Common myeloid progenitor, CD34-positive (primary cell): Measurements from ENCODE around the gene JPH4.
A peak's percentile ranks its signal among the peaks of the same experiment; 100 is the strongest.

Experiments used
- CTCF ChIA-PET: fragments of 350-600 bp; sonication (Branson Sonifier 250); formaldehyde crosslinking; loops from one replicate; lab custom pipeline; 2021; ENCODE audit warnings: antibody characterized with exemption; lab: Charles Lee
- POLR2A ChIA-PET: fragments of 350-600 bp; sonication (Branson Sonifier 250); formaldehyde crosslinking; loops from one replicate; lab custom pipeline; 2021; ENCODE audit warnings: antibody characterized with exemption; lab: Charles Lee
- DNase-seq, 3 donors: peaks; one replicate each; pipeline versions ENCODE4 v3.0.0 to v3.0.0-alpha.2; 2013
- H3K27ac ChIP-seq, 2 experiments: 1 replicate in 1 of 2; 2 replicates in 1 of 2; pipeline ENCODE4 v1.7.0; 2013; ENCODE audit warnings: inconsistent platforms in 2 of 2, low read length in 2 of 2, mild to moderate bottlenecking in 2 of 2, low read depth in 1 of 2, moderate library complexity in 1 of 2; ENCODE audit not compliant: severe bottlenecking in 2 of 2, insufficient read depth in 1 of 2, poor library complexity in 1 of 2
- H3K27me3 ChIP-seq, 5 experiments: replicated peaks in 2 of 5; 1 replicate in 3 of 5; 2 replicates in 2 of 5; pipeline versions ENCODE4 v1.6.1 to v1.7.0; 2013; ENCODE audit warnings: low read length in 4 of 5, mild to moderate bottlenecking in 2 of 5, moderate library complexity in 2 of 5, inconsistent platforms in 1 of 5; ENCODE audit not compliant: insufficient read depth in 5 of 5, control insufficient read depth in 4 of 5
- H3K36me3 ChIP-seq, 4 experiments: 1 replicate in 2 of 4; 2 replicates in 2 of 4; pipeline versions ENCODE4 v1.6.1 to v1.7.0; 2013; ENCODE audit warnings: low read length in 3 of 4, control low read depth in 1 of 4, mild to moderate bottlenecking in 1 of 4; ENCODE audit not compliant: control insufficient read depth in 4 of 4, insufficient read depth in 4 of 4
- H3K4me1 ChIP-seq, 4 experiments: 1 replicate in 3 of 4; 2 replicates in 1 of 4; pipeline versions ENCODE4 v1.6.1 to v1.7.1; 2013; ENCODE audit warnings: low read length in 3 of 4, mild to moderate bottlenecking in 3 of 4, control low read depth in 1 of 4, inconsistent platforms in 1 of 4, moderate library complexity in 1 of 4; ENCODE audit not compliant: control insufficient read depth in 4 of 4, insufficient read depth in 4 of 4; ENCODE audit errors: control extremely low read depth in 1 of 4
- H3K4me3 ChIP-seq, 7 experiments: 1 replicate in 4 of 7; 2 replicates in 3 of 7; pipeline versions ENCODE4 v1.5.1 to v1.7.0; 2013; ENCODE audit warnings: mild to moderate bottlenecking in 7 of 7, low read length in 6 of 7, moderate library complexity in 6 of 7, inconsistent platforms in 2 of 7, low read depth in 2 of 7, control low read depth in 1 of 7; ENCODE audit not compliant: insufficient read depth in 4 of 7, control insufficient read depth in 1 of 7; ENCODE audit errors: extremely low read depth in 1 of 7
- H3K9me3 ChIP-seq, 5 experiments: 1 replicate in 4 of 5; 2 replicates in 1 of 5; pipeline versions ENCODE4 v1.6.1 to v1.7.1; 2013; ENCODE audit warnings: low read length in 4 of 5, mild to moderate bottlenecking in 2 of 5, inconsistent platforms in 1 of 5, low read depth in 1 of 5, moderate library complexity in 1 of 5; ENCODE audit not compliant: control insufficient read depth in 4 of 5, insufficient read depth in 2 of 5; ENCODE audit errors: control extremely low read depth in 1 of 5
- WGBS: methylation state at CpG from one replicate; pipeline ENCODE4 v1.1.5; 2013; ENCODE audit not compliant: insufficient coverage; 5-methylcytosine and 5-hydroxymethylcytosine counted together

Gene JPH4

DNA sequence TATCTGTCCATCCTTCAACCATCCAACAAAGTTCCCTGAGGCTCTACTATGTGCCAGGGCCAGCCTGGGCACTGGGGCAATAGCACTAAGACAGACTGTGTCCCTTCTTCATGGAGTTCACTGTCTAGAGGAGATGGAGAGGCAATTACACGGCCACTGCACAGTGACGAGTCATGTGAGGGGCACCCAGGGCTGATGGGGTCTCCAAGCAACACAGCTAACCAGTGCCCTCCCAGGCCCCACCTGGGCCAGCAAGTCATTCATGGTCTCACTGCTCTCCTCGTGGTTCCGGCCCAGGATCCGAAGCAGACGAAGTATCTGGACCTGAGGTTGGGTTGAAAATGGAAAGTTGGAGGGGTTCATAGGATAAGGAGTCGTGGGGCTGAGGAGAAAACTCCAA, 13.7 kb downstream of the JPH4 start:
- Histone ChIP-seq H3K4me1 (peaks cover 4 to 32% (median 28%) of the 10 kb centered on the region in 4 experiments), H3K27ac (no peak overlapping the region), H3K36me3 (peaks cover 18 to 64% (median 43%) of the 10 kb centered on the region in 4 experiments), H3K9me3 (no peaks in the 10 kb centered on the region), H3K4me3 (no peak overlapping the region), H3K27me3 (no peaks in the 10 kb centered on the region)
- DNase-seq: no peak
- CTCF ChIA-PET: interaction anchor here (20.8 kb wide), 1 partner anchor 83 kb away, joined by 519 read pairs; no protein-coding TSS in a partner anchor
- POLR2A ChIA-PET: no interaction called here
- 80% methylated on average over 1 of the region's 7 CpGs for WGBS

DNA sequence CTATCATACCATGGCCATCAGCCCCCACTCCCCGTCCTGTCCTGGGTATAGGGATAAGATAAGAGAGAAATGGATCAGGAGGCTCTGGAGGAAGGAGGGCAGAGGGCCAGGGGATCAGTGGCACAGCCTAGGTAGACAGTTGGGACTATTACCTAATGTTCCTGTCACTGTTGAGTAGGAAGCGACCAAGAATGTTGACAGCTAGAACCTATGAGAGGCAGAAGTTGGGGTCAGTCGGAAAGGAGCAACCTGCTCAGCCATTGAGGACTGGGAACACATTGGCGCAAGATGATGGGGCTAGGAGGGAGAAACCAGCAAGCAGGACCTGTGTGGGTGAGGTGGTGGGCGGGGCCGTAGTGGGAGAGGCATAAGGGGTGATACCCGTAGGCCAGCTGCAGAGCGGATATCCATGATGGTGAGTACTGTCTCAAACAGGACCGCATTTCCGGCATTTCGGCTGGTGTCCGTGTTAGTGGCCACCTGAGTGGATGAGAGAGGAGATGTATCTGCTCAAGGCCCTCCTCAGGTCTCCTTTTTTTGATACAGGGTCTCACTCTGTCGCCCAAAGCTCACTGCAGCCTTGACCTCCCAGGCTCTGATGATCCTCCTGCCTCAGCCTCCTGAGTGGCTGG, 14.3 kb downstream of the JPH4 start:
- DNase-seq: no peak
- 96% methylated on average over 13 of the region's 13 CpGs for WGBS
- ChIA-PET CTCF (interaction anchor here (1.5 to 20.8 kb wide), 4 partner anchors 11 to 242 kb away, joined by 4 to 519 read pairs (median 57); partner anchors contain the start of gene ZFHX2), POLR2A (no interaction called here)
- H3K27me3 ChIP-seq: no peaks in the 10 kb centered on the region
- no peak overlapping the region for H3K27ac ChIP-seq
- no peak overlapping the region for H3K4me3 ChIP-seq
- H3K36me3 ChIP-seq: peaks cover 18 to 69% (median 47%) of the 10 kb centered on the region in 4 experiments
- no peaks in the 10 kb centered on the region for H3K9me3 ChIP-seq
- peaks cover 4 to 27% (median 26%) of the 10 kb centered on the region in 4 experiments for H3K4me1 ChIP-seq

DNA sequence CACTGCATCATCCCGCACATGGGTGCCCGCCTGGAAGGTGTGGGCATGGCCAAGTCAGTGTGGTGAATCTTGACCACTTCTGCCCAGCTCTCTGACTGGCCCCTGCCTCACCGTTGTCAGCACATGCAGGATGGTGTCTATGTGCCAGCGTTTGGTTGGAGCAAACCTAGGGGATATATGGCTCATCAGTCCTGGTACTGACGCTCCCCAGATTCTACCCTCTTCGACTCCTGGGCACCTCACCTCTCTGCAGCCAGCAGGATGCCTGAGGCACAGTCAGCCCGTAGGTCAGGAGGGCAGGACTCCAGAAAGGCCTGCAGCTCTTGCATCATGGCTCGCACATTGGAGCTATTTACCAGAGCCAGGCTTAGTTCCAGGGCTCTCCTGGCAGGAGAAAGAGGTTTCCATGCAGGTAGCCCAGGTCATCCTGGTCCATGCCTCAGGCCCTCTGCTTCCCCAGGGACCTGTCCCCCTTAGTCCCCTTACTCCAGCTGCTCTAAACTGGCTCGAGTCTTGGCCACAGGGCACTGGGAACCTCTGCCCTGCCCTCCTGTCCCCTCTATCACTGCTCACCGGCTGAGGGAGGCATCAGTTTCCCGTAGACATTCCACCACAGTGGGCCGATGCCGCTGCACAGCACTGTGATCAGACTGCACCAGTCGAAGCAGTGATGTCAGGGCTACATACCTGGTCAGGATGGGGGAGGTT, 15.0 kb downstream of the JPH4 start:
- DNase-seq: no peak
- no peak overlapping the region for H3K4me3 ChIP-seq
- no peaks in the 10 kb centered on the region for H3K9me3 ChIP-seq
- peaks cover 3 to 21% (median 21%) of the 10 kb centered on the region in 4 experiments for H3K4me1 ChIP-seq
- peaks cover 19 to 75% (median 52%) of the 10 kb centered on the region in 4 experiments for H3K36me3 ChIP-seq
- ChIA-PET CTCF (interaction anchor here (1.0 to 20.8 kb wide), 12 partner anchors 8 to 242 kb away, joined by 3 to 519 read pairs (median 4); partner anchors contain the start of gene ZFHX2), POLR2A (no interaction called here)
- H3K27me3 ChIP-seq: no peaks in the 10 kb centered on the region
- WGBS: 92% methylated on average over 13 of the region's 14 CpGs
- H3K27ac ChIP-seq: no peak overlapping the region

GRCh38 chr14:23562822-23563472, 15.6 kb downstream of the JPH4 start:
- CTCF ChIA-PET: interaction anchor here (1.0 to 20.8 kb wide), 12 partner anchors 9 to 241 kb away, joined by 3 to 519 read pairs (median 4); partner anchors contain the start of gene ZFHX2
- no peak overlapping the region for H3K4me3 ChIP-seq
- DNase-seq: peak; percentile 59 to 77 (median 71)
- 100% methylated on average over 2 of the region's 2 CpGs for WGBS
- H3K4me1 ChIP-seq: peaks cover 0 to 18% (median 14%) of the 10 kb centered on the region in 4 experiments
- H3K27me3 ChIP-seq: no peaks in the 10 kb centered on the region
- peaks cover 24 to 82% (median 56%) of the 10 kb centered on the region in 4 experiments for H3K36me3 ChIP-seq
- H3K9me3 ChIP-seq: no peaks in the 10 kb centered on the region
- no peak overlapping the region for H3K27ac ChIP-seq
- POLR2A ChIA-PET: no interaction called here

GRCh38 chr14:23561873-23562821, 16.4 kb downstream of the JPH4 start:
- ChIA-PET CTCF (interaction anchor here (0.8 to 20.8 kb wide), 17 partner anchors 8 to 240 kb away, joined by 3 to 519 read pairs (median 6); partner anchors contain the start of genes AP1G2, NGDN and ZFHX2), POLR2A (interaction anchor here (1.4 kb wide), 1 partner anchor 84 kb away, joined by 3 read pairs; no protein-coding TSS in a partner anchor)
- WGBS: 92% methylated on average over 10 of the region's 15 CpGs
- Histone ChIP-seq H3K27ac (no peak overlapping the region), H3K4me3 (no peak overlapping the region), H3K9me3 (no peaks in the 10 kb centered on the region), H3K4me1 (peaks cover 0 to 18% (median 13%) of the 10 kb centered on the region in 4 experiments), H3K36me3 (peaks cover 24 to 87% (median 57%) of the 10 kb centered on the region in 4 experiments), H3K27me3 (no peaks in the 10 kb centered on the region)
- no peak for DNase-seq

GRCh38 chr14:23561259-23561658, 17.3 kb downstream of the JPH4 start:
- H3K4me1 ChIP-seq: peaks cover 0 to 19% (median 13%) of the 10 kb centered on the region in 4 experiments
- ChIA-PET POLR2A (interaction anchor here (1.4 kb wide), 1 partner anchor 83 kb away, joined by 3 read pairs; no protein-coding TSS in a partner anchor), CTCF (interaction anchor here (0.8 to 20.8 kb wide), 11 partner anchors 9 to 239 kb away, joined by 3 to 519 read pairs (median 15); partner anchors contain the start of genes AP1G2, NGDN and ZFHX2)
- no peak overlapping the region for H3K27ac ChIP-seq
- no peak overlapping the region for H3K4me3 ChIP-seq
- H3K9me3 ChIP-seq: no peaks in the 10 kb centered on the region
- DNase-seq: no peak
- H3K27me3 ChIP-seq: no peaks in the 10 kb centered on the region
- peaks cover 24 to 86% (median 57%) of the 10 kb centered on the region in 4 experiments for H3K36me3 ChIP-seq
- WGBS: 92% methylated on average over 2 of the region's 2 CpGs
